Gastrocnemius medialis (tissue), 4 donors: ENCODE data around the gene CACYBP.

Source experiments
- POLR2A ChIP-seq, 2 donors: fragments of 450-650 bp; IDR thresholded peaks; one replicate each; pipeline ENCODE4 v1.6.1; 2017; ENCODE audit warnings: antibody characterized with exemption in 2 of 2, mild to moderate bottlenecking in 2 of 2, moderate library complexity in 2 of 2
- TF ChIP-seq, protein P1 (sequence below), 5 experiments: fragments of 450-650 bp in 3 of 5; fragments of 200-600 bp in 2 of 5; sonication (generic) in 2 of 5; IDR thresholded peaks in 4 of 5; conservative IDR thresholded peaks in 1 of 5; 1 replicate in 4 of 5; 2 replicates in 1 of 5; pipeline ENCODE4 v1.5.1; 2016 to 2019; ENCODE audit warnings: antibody characterized with exemption in 5 of 5, mild to moderate bottlenecking in 3 of 5, moderate library complexity in 3 of 5

- TF ChIP-seq, protein P1, sequence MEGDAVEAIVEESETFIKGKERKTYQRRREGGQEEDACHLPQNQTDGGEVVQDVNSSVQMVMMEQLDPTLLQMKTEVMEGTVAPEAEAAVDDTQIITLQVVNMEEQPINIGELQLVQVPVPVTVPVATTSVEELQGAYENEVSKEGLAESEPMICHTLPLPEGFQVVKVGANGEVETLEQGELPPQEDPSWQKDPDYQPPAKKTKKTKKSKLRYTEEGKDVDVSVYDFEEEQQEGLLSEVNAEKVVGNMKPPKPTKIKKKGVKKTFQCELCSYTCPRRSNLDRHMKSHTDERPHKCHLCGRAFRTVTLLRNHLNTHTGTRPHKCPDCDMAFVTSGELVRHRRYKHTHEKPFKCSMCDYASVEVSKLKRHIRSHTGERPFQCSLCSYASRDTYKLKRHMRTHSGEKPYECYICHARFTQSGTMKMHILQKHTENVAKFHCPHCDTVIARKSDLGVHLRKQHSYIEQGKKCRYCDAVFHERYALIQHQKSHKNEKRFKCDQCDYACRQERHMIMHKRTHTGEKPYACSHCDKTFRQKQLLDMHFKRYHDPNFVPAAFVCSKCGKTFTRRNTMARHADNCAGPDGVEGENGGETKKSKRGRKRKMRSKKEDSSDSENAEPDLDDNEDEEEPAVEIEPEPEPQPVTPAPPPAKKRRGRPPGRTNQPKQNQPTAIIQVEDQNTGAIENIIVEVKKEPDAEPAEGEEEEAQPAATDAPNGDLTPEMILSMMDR (IDR thresholded peaks at IDR 0.05 in 4 of 5, conservative IDR thresholded peaks at IDR 0.05 in 1 of 5) = no peak
- no peak for TF ChIP-seq POLR2A (IDR thresholded peaks at IDR 0.05)
Measured at GRCh38 chr1:174971902-174972301, 27.8 kb upstream of the CACYBP start.
